NT2/D1 (cell line): ENCODE measurements around the gene TICRR.

Experiments used
- DNase-seq: peaks from one replicate; pipeline ENCODE4 v3.0.0-alpha.2; 2011; ENCODE audit warnings: low read depth, low spot score
- H3K27me3 ChIP-seq: 2 replicates; pipeline ENCODE4 v1.6.0; 2011; ENCODE audit warnings: mild to moderate bottlenecking; ENCODE audit not compliant: insufficient read length, insufficient read depth
- H3K36me3 ChIP-seq: 2 replicates; pipeline ENCODE4 v1.6.1; 2011; ENCODE audit warnings: mild to moderate bottlenecking, low read length, mixed read lengths; ENCODE audit not compliant: insufficient read depth, insufficient read length
- H3K4me1 ChIP-seq: 2 replicates; pipeline ENCODE4 v1.5.1; 2011; ENCODE audit not compliant: insufficient read depth, insufficient read length
- H3K4me3 ChIP-seq: 2 replicates; pipeline ENCODE4 v1.5.1; 2011; ENCODE audit warnings: low read depth; ENCODE audit not compliant: insufficient read length
- H3K9ac ChIP-seq: 2 replicates; pipeline ENCODE4 v1.6.0; 2011; ENCODE audit warnings: low read depth; ENCODE audit not compliant: insufficient read length
- H3K9me3 ChIP-seq: 2 replicates; pipeline ENCODE4 v1.5.1; 2011; ENCODE audit warnings: mild to moderate bottlenecking, low read length; ENCODE audit not compliant: insufficient read depth
- SUZ12 ChIP-seq: IDR thresholded peaks from 2 replicates; pipeline ENCODE4 v1.6.1; 2011; ENCODE audit not compliant: insufficient read length, insufficient read depth; ENCODE audit errors: extremely low read depth
- YY1 ChIP-seq: IDR thresholded peaks from 2 replicates; pipeline ENCODE4 v1.6.1; 2011; ENCODE audit not compliant: insufficient read length, insufficient read depth
- ZNF274 ChIP-seq: IDR thresholded peaks from 2 replicates; pipeline ENCODE4 v1.6.1; 2011; ENCODE audit warnings: mild to moderate bottlenecking, low read depth, low read length

Gene TICRR

GRCh38 chr15:89621547-89621946 is 46.3 kb downstream of the TICRR start:
- H3K27me3 ChIP-seq = no peaks in the 10 kb centered on the region
- no peak overlapping the region for H3K4me3 ChIP-seq
- H3K9me3 ChIP-seq = no peaks in the 10 kb centered on the region
- H3K9ac ChIP-seq = no peak overlapping the region
- peaks cover 92% of the 10 kb centered on the region for H3K36me3 ChIP-seq
- TF ChIP-seq ZNF274 (no peak), SUZ12 (no peak), YY1 (no peak)
- no peaks in the 10 kb centered on the region for H3K4me1 ChIP-seq
- no peak for DNase-seq

- no peak for TF ChIP-seq YY1
- no peak for TF ChIP-seq SUZ12
- TF ChIP-seq ZNF274 = no peak
- H3K36me3 ChIP-seq = peaks cover 94% of the 10 kb centered on the region
- no peak for DNase-seq
- no peak overlapping the region for H3K4me3 ChIP-seq
- no peak overlapping the region for H3K9ac ChIP-seq
- no peaks in the 10 kb centered on the region for H3K27me3 ChIP-seq
- H3K4me1 ChIP-seq = no peaks in the 10 kb centered on the region
- no peaks in the 10 kb centered on the region for H3K9me3 ChIP-seq
Observed at GRCh38 chr15:89623165-89623564, 47.9 kb downstream of the TICRR start.

- peaks cover 94% of the 10 kb centered on the region for H3K36me3 ChIP-seq
- H3K9ac ChIP-seq = no peak overlapping the region
- DNase-seq = no peak
- H3K9me3 ChIP-seq = no peaks in the 10 kb centered on the region
- H3K4me3 ChIP-seq = no peak overlapping the region
- H3K4me1 ChIP-seq = no peaks in the 10 kb centered on the region
- TF ChIP-seq ZNF274 (no peak), YY1 (no peak), SUZ12 (no peak)
- no peaks in the 10 kb centered on the region for H3K27me3 ChIP-seq
Observed at GRCh38 chr15:89625716-89626115, 50.4 kb downstream of the TICRR start.

GRCh38 chr15:89627256-89627970 is 52.1 kb downstream of the TICRR start:
- no peak for TF ChIP-seq YY1
- no peak for TF ChIP-seq ZNF274
- TF ChIP-seq SUZ12 = no peak

GRCh38 chr15:89628301-89628700 is 53.0 kb downstream of the TICRR start:
- Histone ChIP-seq H3K36me3 (peaks cover 98% of the 10 kb centered on the region), H3K27me3 (no peaks in the 10 kb centered on the region), H3K9me3 (peaks cover 4% of the 10 kb centered on the region; the same call in 1 of the 2 replicates), H3K4me1 (no peaks in the 10 kb centered on the region), H3K9ac (no peak overlapping the region), H3K4me3 (no peak overlapping the region)
- TF ChIP-seq SUZ12 (no peak), ZNF274 (no peak), YY1 (no peak)
- no peak for DNase-seq

More at GRCh38 chr15:89627256-89627970, 52.1 kb downstream of the TICRR start:
- H3K4me1 ChIP-seq = no peaks in the 10 kb centered on the region
- no peak overlapping the region for H3K4me3 ChIP-seq
- no peak for DNase-seq
- no peaks in the 10 kb centered on the region for H3K9me3 ChIP-seq
- no peaks in the 10 kb centered on the region for H3K27me3 ChIP-seq
- no peak overlapping the region for H3K9ac ChIP-seq
- H3K36me3 ChIP-seq = peaks cover 98% of the 10 kb centered on the region

GRCh38 chr15:89628806-89629715 is 53.8 kb downstream of the TICRR start:
- Histone ChIP-seq H3K4me3 (no peak overlapping the region), H3K9ac (no peak overlapping the region), H3K36me3 (peaks cover 97% of the 10 kb centered on the region), H3K27me3 (no peaks in the 10 kb centered on the region), H3K9me3 (peaks cover 12% of the 10 kb centered on the region; the same call in 1 of the 2 replicates), H3K4me1 (no peaks in the 10 kb centered on the region)
- no peak for TF ChIP-seq SUZ12
- no peak for TF ChIP-seq ZNF274
- TF ChIP-seq YY1 = no peak
- DNase-seq = no peak

- no peak for TF ChIP-seq SUZ12
- no peak for TF ChIP-seq YY1
- no peak for TF ChIP-seq ZNF274
- H3K4me3 ChIP-seq = no peak overlapping the region
- no peaks in the 10 kb centered on the region for H3K4me1 ChIP-seq
- H3K27me3 ChIP-seq = no peaks in the 10 kb centered on the region
- peaks cover 89% of the 10 kb centered on the region for H3K36me3 ChIP-seq
- H3K9me3 ChIP-seq = peaks cover 18% of the 10 kb centered on the region; the same call in 1 of the 2 replicates
- no peak for DNase-seq
- no peak overlapping the region for H3K9ac ChIP-seq
Observed at GRCh38 chr15:89629829-89630228, 54.6 kb downstream of the TICRR start.
